Tibial artery (tissue), 4 donors: ENCODE measurements around the gene COPZ2.
"Not testable (repeated sequence)": the region's sequence is repeated elsewhere in the genome, so short reads cannot be mapped to it uniquely, and the experiment has no call there.

Experiments
- DNase-seq, 2 donors: peaks; one replicate each; pipeline ENCODE4 v3.0.0-alpha.2; 2019
- H3K27ac ChIP-seq, 2 donors: fragments of 200-600 bp; sonication (generic) in 1 of 2; 1 replicate in 1 of 2; 2 replicates in 1 of 2; pipeline ENCODE4 v1.5.1; 2018 to 2019; ENCODE audit warnings: mild to moderate bottlenecking in 1 of 2
- H3K27me3 ChIP-seq, 2 donors: fragments of 200-600 bp; sonication (generic) in 1 of 2; one replicate each; pipeline versions ENCODE4 v1.5.1 to v1.6.0; 2016 to 2019
- H3K36me3 ChIP-seq, 3 donors: fragments of 200-600 bp; sonication (generic) in 2 of 3; one replicate each; pipeline ENCODE4 v1.5.1; 2016 to 2019; ENCODE audit warnings: mild to moderate bottlenecking in 2 of 3
- H3K4me1 ChIP-seq, 4 donors: fragments of 200-600 bp; sonication (generic) in 2 of 4; 1 replicate in 3 of 4; 2 replicates in 1 of 4; pipeline ENCODE4 v1.5.1; 2016 to 2019
- H3K4me3 ChIP-seq, 2 donors: fragments of 200-600 bp; sonication (generic) in 1 of 2; 1 replicate in 1 of 2; 2 replicates in 1 of 2; pipeline ENCODE4 v1.5.1; 2018 to 2019; ENCODE audit warnings: mild to moderate bottlenecking in 2 of 2
- H3K9me3 ChIP-seq, 3 donors: fragments of 200-600 bp; sonication (generic) in 1 of 3; one replicate each; pipeline ENCODE4 v1.5.1; 2016 to 2019
- intact Hi-C: fragments of 100-400 bp; cut with DNase I; formaldehyde crosslinking; loops from one replicate; pipeline ENCODE4 v1.15.0; 2023; ENCODE audit warnings: low total_unique reads
- TF ChIP-seq, protein P1 (sequence below), 2 experiments: fragments of 200-600 bp in 1 of 2; fragments of 450-650 bp in 1 of 2; IDR thresholded peaks; one replicate each; pipeline ENCODE4 v1.5.1; 2017 to 2019; ENCODE audit warnings: antibody characterized with exemption in 2 of 2, mild to moderate bottlenecking in 1 of 2, moderate library complexity in 1 of 2

COPZ2 gene

DNA sequence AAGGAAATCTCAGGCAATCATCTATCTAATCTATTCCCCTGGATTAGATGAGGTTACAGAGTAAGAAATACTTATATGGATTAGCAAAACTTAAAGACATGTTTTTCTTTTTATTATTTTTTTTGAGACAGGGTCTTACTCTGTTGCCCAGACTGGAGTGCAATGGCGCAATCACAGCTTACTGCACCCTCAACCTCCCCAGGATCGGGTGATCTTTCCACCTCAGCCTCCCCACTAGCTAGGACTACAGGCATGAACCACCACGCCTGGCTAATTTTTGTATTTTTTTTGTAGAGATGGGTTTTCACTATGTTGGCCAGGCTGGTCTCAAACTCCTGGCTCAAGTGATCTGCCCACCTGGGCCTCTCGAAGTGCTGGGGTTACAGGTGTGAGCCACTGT is 7.3 kb upstream of the COPZ2 start:
- Histone ChIP-seq H3K4me3 (no peak overlapping the region), H3K27me3 (no peaks in the 10 kb centered on the region), H3K27ac (peak overlapping the region; percentile 10 to 31), H3K4me1 (peaks cover 0 to 28% (median 16%) of the 10 kb centered on the region in 4 donors), H3K9me3 (no peaks in the 10 kb centered on the region), H3K36me3 (no peaks in the 10 kb centered on the region)
- intact Hi-C loops = no loop called here
- TF ChIP-seq, protein P1, sequence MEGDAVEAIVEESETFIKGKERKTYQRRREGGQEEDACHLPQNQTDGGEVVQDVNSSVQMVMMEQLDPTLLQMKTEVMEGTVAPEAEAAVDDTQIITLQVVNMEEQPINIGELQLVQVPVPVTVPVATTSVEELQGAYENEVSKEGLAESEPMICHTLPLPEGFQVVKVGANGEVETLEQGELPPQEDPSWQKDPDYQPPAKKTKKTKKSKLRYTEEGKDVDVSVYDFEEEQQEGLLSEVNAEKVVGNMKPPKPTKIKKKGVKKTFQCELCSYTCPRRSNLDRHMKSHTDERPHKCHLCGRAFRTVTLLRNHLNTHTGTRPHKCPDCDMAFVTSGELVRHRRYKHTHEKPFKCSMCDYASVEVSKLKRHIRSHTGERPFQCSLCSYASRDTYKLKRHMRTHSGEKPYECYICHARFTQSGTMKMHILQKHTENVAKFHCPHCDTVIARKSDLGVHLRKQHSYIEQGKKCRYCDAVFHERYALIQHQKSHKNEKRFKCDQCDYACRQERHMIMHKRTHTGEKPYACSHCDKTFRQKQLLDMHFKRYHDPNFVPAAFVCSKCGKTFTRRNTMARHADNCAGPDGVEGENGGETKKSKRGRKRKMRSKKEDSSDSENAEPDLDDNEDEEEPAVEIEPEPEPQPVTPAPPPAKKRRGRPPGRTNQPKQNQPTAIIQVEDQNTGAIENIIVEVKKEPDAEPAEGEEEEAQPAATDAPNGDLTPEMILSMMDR (IDR thresholded peaks at IDR 0.05) = no peak
- no peak for DNase-seq

DNA sequence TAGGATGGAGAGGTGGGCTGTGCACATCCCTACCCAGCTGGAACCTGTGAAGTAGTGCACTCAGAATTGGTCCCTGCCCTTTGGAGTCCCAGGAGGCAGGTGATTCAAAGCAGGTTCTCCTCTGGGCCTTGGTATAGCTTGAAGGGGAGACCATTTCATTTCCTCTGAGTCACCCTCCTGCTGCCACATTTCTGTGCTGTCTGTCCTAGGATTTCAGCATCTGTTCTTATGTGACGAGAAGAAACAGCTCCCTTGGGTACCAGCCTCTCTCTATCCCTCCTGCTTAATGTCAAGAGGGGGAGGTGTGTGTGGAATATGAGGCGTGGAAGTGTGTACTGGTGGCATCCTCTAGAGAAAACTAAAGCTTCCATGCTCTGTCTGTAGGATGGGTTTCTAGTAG is 5.6 kb upstream of the COPZ2 start:
- Histone ChIP-seq H3K4me3 (no peak overlapping the region), H3K9me3 (no peaks in the 10 kb centered on the region), H3K27me3 (no peaks in the 10 kb centered on the region), H3K36me3 (no peaks in the 10 kb centered on the region), H3K4me1 (peaks cover 0 to 24% (median 11%) of the 10 kb centered on the region in 4 donors), H3K27ac (no peak overlapping the region)
- intact Hi-C loops = no loop called here
- DNase-seq = no peak
- TF ChIP-seq, protein P1 (IDR thresholded peaks at IDR 0.05) = no peak

DNA sequence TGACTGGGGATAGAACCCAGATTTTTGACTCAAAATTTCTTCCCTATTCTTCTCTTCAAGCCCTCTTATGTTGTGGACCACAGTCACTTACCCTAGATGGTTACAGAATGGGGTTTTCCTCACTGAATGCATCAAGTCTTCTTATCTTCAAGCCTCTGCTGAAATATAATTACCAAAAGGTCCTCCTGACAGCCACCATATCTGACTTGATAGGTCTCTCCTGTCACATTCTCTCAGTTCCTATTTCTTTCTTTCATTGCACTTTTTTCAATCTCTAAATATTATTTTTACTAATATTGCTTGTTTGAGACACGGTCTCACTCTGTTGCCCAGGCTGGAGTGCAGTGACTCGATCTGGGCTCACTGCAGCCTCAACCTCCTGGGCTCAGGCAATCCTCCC is 1.1 kb upstream of the COPZ2 start:
- Histone ChIP-seq H3K27ac (no peak overlapping the region), H3K4me3 (no peak overlapping the region), H3K36me3 (no peaks in the 10 kb centered on the region), H3K9me3 (no peaks in the 10 kb centered on the region), H3K27me3 (no peaks in the 10 kb centered on the region), H3K4me1 (peaks cover 0 to 14% (median 6%) of the 10 kb centered on the region in 4 donors)
- DNase-seq = no peak
- TF ChIP-seq, protein P1 (IDR thresholded peaks at IDR 0.05) = no peak
- intact Hi-C loops = no loop called here

DNA sequence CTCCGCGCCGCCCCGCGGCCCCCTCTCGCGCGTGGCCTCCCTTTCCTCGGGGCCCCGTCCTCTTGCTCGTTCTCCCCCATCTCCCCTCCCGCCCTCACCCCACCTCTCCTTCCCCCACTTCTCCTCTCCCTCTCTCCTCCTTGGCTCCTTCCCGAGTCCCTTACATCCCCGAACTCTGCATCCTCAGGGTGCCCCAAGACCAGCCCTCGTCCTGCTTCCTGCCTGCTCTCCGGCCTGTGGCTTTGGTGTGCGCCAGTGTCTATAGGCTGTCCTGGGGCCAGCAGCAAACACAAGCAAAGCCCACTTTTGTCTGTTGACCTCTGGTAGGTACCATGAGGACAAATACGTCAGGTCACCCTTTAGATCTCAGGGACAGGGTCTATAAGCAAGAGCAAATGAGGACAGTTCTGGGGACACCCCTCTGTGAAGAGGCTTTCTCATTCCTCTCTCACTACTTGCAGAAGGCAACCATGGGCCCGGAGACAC is 284 bp upstream of the COPZ2 start:
- intact Hi-C loops = loop anchor here (2.0 kb wide), 1 partner anchor 37 kb away; no protein-coding TSS in a partner anchor
- Histone ChIP-seq H3K27me3 (no peaks in the 10 kb centered on the region), H3K27ac (peak overlapping the region; percentile 84 to 90), H3K4me1 (peaks cover 0 to 14% (median 6%) of the 10 kb centered on the region in 4 donors), H3K36me3 (peaks cover 0 to 6% (median under 1%) of the 10 kb centered on the region in 3 donors), H3K4me3 (peak overlapping the region; percentile 60 to 79), H3K9me3 (no peaks in the 10 kb centered on the region)
- TF ChIP-seq, protein P1 (IDR thresholded peaks at IDR 0.05) = no peak
- DNase-seq = no peak

DNA sequence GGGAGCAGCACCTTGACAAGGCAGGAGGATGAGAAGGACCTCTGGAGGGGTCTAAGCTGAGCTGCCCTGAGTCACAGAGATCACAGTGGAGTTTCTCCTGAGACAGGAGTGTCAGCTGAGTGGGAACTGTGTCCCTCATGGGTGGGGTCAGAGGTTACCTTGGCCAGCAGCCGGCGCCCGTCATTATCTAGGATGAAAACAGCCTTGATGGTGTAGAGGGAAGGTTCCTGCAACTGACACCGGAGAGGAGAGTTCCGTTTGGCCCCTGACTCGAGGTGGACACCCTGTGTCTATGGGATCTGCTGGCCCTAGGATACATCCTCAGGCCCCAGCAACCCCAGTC is 933 bp downstream of the COPZ2 start:
- H3K9me3 ChIP-seq = no peaks in the 10 kb centered on the region
- H3K4me3 ChIP-seq = peak overlapping the region; percentile 60 to 79
- no peak for DNase-seq
- intact Hi-C loops = loop anchor here (2.0 kb wide), 1 partner anchor 38 kb away; no protein-coding TSS in a partner anchor
- H3K36me3 ChIP-seq = peaks cover 0 to 11% (median 10%) of the 10 kb centered on the region in 3 donors
- TF ChIP-seq, protein P1 (IDR thresholded peaks at IDR 0.05) = no peak
- peak overlapping the region; percentile 84 to 90 for H3K27ac ChIP-seq
- peaks cover 0 to 14% (median 6%) of the 10 kb centered on the region in 4 donors for H3K4me1 ChIP-seq
- no peaks in the 10 kb centered on the region for H3K27me3 ChIP-seq

DNA sequence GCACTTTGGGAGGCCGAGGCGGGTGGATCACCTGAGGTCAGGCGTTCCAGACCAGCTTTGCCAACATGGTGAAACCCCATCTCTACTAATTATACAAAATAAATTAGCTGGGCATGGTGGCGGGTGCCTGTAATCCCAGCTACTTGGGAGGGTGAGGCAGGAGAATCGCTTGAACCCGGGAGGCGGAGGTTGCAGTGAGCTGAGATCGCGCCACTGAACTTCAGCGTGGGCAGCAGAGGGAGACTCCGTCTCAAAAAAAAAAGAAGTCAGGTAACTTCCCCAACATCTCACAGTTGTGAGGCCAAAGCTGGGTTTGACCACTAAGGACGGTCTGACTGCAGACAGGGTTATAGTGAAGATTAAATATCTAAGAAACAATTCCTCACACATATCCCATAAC is 2.9 kb downstream of the COPZ2 start:
- H3K27me3 ChIP-seq, intact Hi-C loops, H3K4me3 ChIP-seq, DNase-seq, H3K9me3 ChIP-seq, H3K27ac ChIP-seq: not testable (repeated sequence)
- Histone ChIP-seq H3K4me1 (peaks cover 0 to 23% (median 8%) of the 10 kb centered on the region in 4 donors), H3K36me3 (peaks cover 0 to 11% (median 10%) of the 10 kb centered on the region in 3 donors)
